OCI-LY1 (cell line): ENCODE results near the gene GTF2H4.

ENCODE experiments used
- H2AFZ ChIP-seq: fragments of 200-600 bp; sonication (generic), shearing (Covaris generic); 2 replicates; pipeline ENCODE4 v1.6.0; 2014; ENCODE audit warnings: antibody characterized with exemption, mild to moderate bottlenecking, low read length
- H3F3A ChIP-seq: fragments of 200-600 bp; sonication (generic), shearing (Covaris generic); 2 replicates; pipeline ENCODE4 v1.6.0; 2014; ENCODE audit warnings: mild to moderate bottlenecking, antibody characterized with exemption, low read length, moderate library complexity; ENCODE audit not compliant: insufficient read depth
- H3K27ac ChIP-seq: fragments of 200-600 bp; sonication (generic); 2 replicates; pipeline ENCODE4 v1.5.1; 2014; ENCODE audit warnings: low read length, mixed run types, mild to moderate bottlenecking, low read depth; ENCODE audit not compliant: poor library complexity, severe bottlenecking
- H3K27me3 ChIP-seq: fragments of 200-600 bp; sonication (generic); 2 replicates; pipeline ENCODE4 v1.6.0; 2014; ENCODE audit warnings: antibody characterized with exemption, mild to moderate bottlenecking, low read length, moderate library complexity; ENCODE audit not compliant: insufficient read depth
- H3K36me3 ChIP-seq: fragments of 200-600 bp; sonication (generic); 2 replicates; pipeline ENCODE4 v1.6.1; 2014; ENCODE audit warnings: mild to moderate bottlenecking, antibody characterized with exemption, low read length, moderate library complexity, mixed read lengths; ENCODE audit not compliant: insufficient read depth
- H3K4me1 ChIP-seq: fragments of 200-600 bp; sonication (generic); 2 replicates; pipeline ENCODE4 v1.5.1; 2014; ENCODE audit warnings: mild to moderate bottlenecking, low read length, moderate library complexity; ENCODE audit not compliant: insufficient read depth, severe bottlenecking
- H3K4me2 ChIP-seq: fragments of 200-600 bp; sonication (generic), shearing (Covaris generic); 2 replicates; pipeline ENCODE4 v1.6.1; 2014; ENCODE audit warnings: low read length
- H3K4me3 ChIP-seq: fragments of 200-600 bp; sonication (generic); 2 replicates; pipeline ENCODE4 v1.5.1; 2014; ENCODE audit warnings: low read length, low read depth, mild to moderate bottlenecking, mixed read lengths; ENCODE audit not compliant: poor library complexity, severe bottlenecking
- H3K79me2 ChIP-seq: fragments of 200-600 bp; shearing (Covaris generic); 2 replicates; pipeline ENCODE4 v1.6.1; 2016; ENCODE audit warnings: mixed run types, low read length, mixed read lengths; ENCODE audit not compliant: insufficient read depth
- H3K9ac ChIP-seq: fragments of 200-600 bp; sonication (generic), shearing (Covaris generic); 2 replicates; pipeline ENCODE4 v1.6.1; 2014; ENCODE audit warnings: mild to moderate bottlenecking, low read length, mixed read lengths
- H3K9me2 ChIP-seq: fragments of 200-600 bp; sonication (generic), shearing (Covaris generic); 2 replicates; pipeline ENCODE4 v1.6.1; 2014; ENCODE audit warnings: low read depth, mild to moderate bottlenecking, low read length, mixed read lengths
- H3K9me3 ChIP-seq: fragments of 200-600 bp; shearing (Covaris generic); 2 replicates; pipeline ENCODE4 v1.6.1; 2014; ENCODE audit warnings: low read length, mixed read lengths
- H4K20me1 ChIP-seq: fragments of 200-600 bp; sonication (generic), shearing (Covaris generic); 2 replicates; pipeline ENCODE4 v1.6.0; 2016; ENCODE audit warnings: mild to moderate bottlenecking, low read length; ENCODE audit not compliant: insufficient read depth
- CTCF ChIP-seq: fragments of 200-600 bp; sonication (generic), shearing (Covaris generic); IDR thresholded peaks from 2 replicates; pipeline ENCODE4 v1.5.1; 2017; ENCODE audit warnings: mild to moderate bottlenecking, antibody characterized with exemption, low read length, moderate library complexity, mixed read lengths
- EZH2 ChIP-seq: fragments of 200-600 bp; sonication (generic), shearing (Covaris generic); IDR thresholded peaks from 2 replicates; pipeline ENCODE4 v1.8.0; 2017; ENCODE audit warnings: borderline replicate concordance, mixed run types, mild to moderate bottlenecking, antibody characterized with exemption, low read length, moderate library complexity, mixed read lengths

GTF2H4 gene

DNA sequence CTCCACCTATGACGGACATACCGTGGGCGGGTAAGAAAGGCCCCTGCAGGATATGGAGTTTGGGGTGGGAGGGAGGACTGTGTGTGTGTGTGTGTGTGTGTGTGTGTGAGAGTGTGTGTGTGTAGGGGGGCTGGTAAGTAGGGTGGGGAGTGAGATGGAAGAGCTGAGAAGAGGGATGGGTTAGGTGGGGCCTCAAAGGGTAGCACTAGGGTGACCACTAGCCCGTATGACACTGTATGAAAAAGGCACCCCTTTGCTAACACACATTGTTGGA lies 16.6 kb upstream of the GTF2H4 start:
- Histone ChIP-seq H3K9ac (no peak overlapping the region), H3K36me3 (no peaks in the 10 kb centered on the region), H3K27ac (no peak overlapping the region), H3K27me3 (peaks cover 12% of the 10 kb centered on the region; the same call in 1 of the 2 replicates), H3K4me1 (peaks cover under 1% of the 10 kb centered on the region), H3K9me2 (no peaks in the 10 kb centered on the region), H3F3A (no peaks in the 10 kb centered on the region), H3K4me2 (no peak overlapping the region), H2AFZ (no peak overlapping the region), H3K79me2 (no peaks in the 10 kb centered on the region), H4K20me1 (no peaks in the 10 kb centered on the region), H3K9me3 (no peaks in the 10 kb centered on the region), H3K4me3 (no peak overlapping the region)
- no peak for TF ChIP-seq EZH2
- TF ChIP-seq CTCF: no peak

DNA sequence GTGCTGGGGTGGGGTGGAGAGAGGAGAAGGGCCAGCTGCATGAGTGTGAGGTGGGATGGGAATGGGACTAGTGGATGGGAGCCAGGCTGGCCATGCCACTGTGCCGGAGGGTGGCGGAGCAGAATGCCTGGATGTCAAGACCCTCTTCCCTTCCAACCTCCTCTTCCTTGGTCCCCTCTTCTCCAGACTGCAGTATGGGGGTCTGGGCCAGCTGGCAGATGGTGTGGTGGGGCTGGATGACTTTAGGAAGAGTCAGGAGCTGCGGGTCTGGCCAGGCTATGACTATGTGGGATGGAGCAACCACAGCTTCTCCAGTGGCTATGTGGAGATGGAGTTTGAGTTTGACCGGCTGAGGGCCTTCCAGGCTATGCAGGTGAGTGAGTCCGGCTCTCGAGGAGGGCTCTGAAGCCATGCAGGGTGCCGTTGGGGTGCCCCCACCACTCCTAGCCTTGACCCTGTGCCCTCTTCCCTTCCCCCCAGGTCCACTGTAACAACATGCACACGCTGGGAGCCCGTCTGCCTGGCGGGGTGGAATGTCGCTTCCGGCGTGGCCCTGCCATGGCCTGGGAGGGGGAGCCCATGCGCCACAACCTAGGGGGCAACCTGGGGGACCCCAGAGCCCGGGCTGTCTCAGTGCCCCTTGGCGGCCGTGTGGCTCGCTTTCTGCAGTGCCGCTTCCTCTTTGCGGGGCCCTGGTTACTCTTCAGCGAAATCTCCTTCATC lies 16.0 kb upstream of the GTF2H4 start:
- H3K4me2 ChIP-seq: no peak overlapping the region
- peaks cover 12% of the 10 kb centered on the region; the same call in 1 of the 2 replicates for H3K27me3 ChIP-seq
- no peaks in the 10 kb centered on the region for H3K79me2 ChIP-seq
- no peak overlapping the region for H2AFZ ChIP-seq
- H3K9ac ChIP-seq: no peak overlapping the region
- TF ChIP-seq EZH2 (no peak), CTCF (no peak)
- no peaks in the 10 kb centered on the region for H3F3A ChIP-seq
- H3K9me3 ChIP-seq: no peaks in the 10 kb centered on the region
- H3K4me3 ChIP-seq: no peak overlapping the region
- H3K27ac ChIP-seq: no peak overlapping the region
- no peaks in the 10 kb centered on the region for H3K36me3 ChIP-seq
- no peaks in the 10 kb centered on the region for H3K9me2 ChIP-seq
- H3K4me1 ChIP-seq: no peaks in the 10 kb centered on the region
- no peaks in the 10 kb centered on the region for H4K20me1 ChIP-seq

GRCh38 chr6:30893001-30893591 lies 14.9 kb upstream of the GTF2H4 start:
- Histone ChIP-seq H3K4me2 (no peak overlapping the region), H3K9me3 (no peaks in the 10 kb centered on the region), H3F3A (no peaks in the 10 kb centered on the region), H3K4me3 (no peak overlapping the region), H4K20me1 (no peaks in the 10 kb centered on the region), H2AFZ (no peak overlapping the region), H3K4me1 (no peaks in the 10 kb centered on the region), H3K9me2 (no peaks in the 10 kb centered on the region), H3K79me2 (no peaks in the 10 kb centered on the region), H3K27me3 (peaks cover 12% of the 10 kb centered on the region; the same call in 1 of the 2 replicates), H3K27ac (no peak overlapping the region), H3K36me3 (no peaks in the 10 kb centered on the region), H3K9ac (no peak overlapping the region)
- TF ChIP-seq CTCF (peak; percentile 25; the same call in 1 of the 2 replicates), EZH2 (no peak)
